DOHH2 (cell line): ENCODE results near the gene GLI3.

Experiments
- EZH2phosphoT487 ChIP-seq: fragments of 200-600 bp; sonication (generic); IDR thresholded peaks from 2 replicates; pipeline ENCODE4 v1.6.1; 2017; ENCODE audit warnings: borderline replicate concordance, mild to moderate bottlenecking, antibody characterized with exemption, low read length, moderate library complexity, mixed read lengths
- TF ChIP-seq, protein P1 (sequence below): fragments of 200-600 bp; sonication (generic); IDR thresholded peaks from one replicate; pipeline ENCODE4 v1.5.1; 2014; ENCODE audit warnings: antibody characterized with exemption, mild to moderate bottlenecking, low read depth, low read length; ENCODE audit not compliant: poor library complexity, severe bottlenecking

- TF ChIP-seq, protein P1, sequence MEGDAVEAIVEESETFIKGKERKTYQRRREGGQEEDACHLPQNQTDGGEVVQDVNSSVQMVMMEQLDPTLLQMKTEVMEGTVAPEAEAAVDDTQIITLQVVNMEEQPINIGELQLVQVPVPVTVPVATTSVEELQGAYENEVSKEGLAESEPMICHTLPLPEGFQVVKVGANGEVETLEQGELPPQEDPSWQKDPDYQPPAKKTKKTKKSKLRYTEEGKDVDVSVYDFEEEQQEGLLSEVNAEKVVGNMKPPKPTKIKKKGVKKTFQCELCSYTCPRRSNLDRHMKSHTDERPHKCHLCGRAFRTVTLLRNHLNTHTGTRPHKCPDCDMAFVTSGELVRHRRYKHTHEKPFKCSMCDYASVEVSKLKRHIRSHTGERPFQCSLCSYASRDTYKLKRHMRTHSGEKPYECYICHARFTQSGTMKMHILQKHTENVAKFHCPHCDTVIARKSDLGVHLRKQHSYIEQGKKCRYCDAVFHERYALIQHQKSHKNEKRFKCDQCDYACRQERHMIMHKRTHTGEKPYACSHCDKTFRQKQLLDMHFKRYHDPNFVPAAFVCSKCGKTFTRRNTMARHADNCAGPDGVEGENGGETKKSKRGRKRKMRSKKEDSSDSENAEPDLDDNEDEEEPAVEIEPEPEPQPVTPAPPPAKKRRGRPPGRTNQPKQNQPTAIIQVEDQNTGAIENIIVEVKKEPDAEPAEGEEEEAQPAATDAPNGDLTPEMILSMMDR, result no peak
- no peak for TF ChIP-seq EZH2phosphoT487
Measured at GRCh38 chr7:42057331-42057730, 179.7 kb downstream of the GLI3 start.
